Endothelial cell of umbilical vein (primary cell): ENCODE data around the gene ADRM1. TPM values are rescaled to one million over a fixed set of nuclear protein-coding genes. Genes with fewer than 3 reads are reported as not detected.

Experiments
- BruUV-seq: library from RNA; stranded (reverse); fragments of 400-500 nt; replicated peaks from 2 replicates; lab custom pipeline; 2021; lab: Mats Ljungman, UMichigan
- CTCF ChIA-PET: fragments of 300-600, 350-600 bp; sonication (Branson Sonifier 250); formaldehyde crosslinking; loops from one replicate; lab custom pipeline; 2021; ENCODE audit warnings: antibody characterized with exemption, inconsistent platforms; lab: Charles Lee
- POLR2A ChIA-PET: fragments of 300-600, 350-600 bp; sonication (Branson Sonifier 250); formaldehyde crosslinking; loops from one replicate; lab custom pipeline; 2021; ENCODE audit warnings: antibody characterized with exemption, inconsistent platforms; lab: Charles Lee
- DNase-seq: peaks from one replicate; pipeline ENCODE4 v3.0.0-alpha.2; 2011; ENCODE audit warnings: low read depth, low spot score
- FAIRE-seq: peaks from 2 replicates; lab custom pipeline; 2011; peaks lifted over from hg19 to GRCh38; lab: Jason Lieb, UNC
- H2AFZ ChIP-seq: 2 replicates; pipeline ENCODE4 v1.6.0; 2012; ENCODE audit warnings: low read depth, low read length, control low read depth, inconsistent platforms
- H3K27ac ChIP-seq: 2 replicates; pipeline ENCODE4 v1.5.1; 2011; ENCODE audit warnings: low read depth, mild to moderate bottlenecking, control low read depth, low read length, moderate library complexity; ENCODE audit not compliant: insufficient read depth
- H3K27me3 ChIP-seq, 2 experiments: 2 replicates each; pipeline versions ENCODE4 v1.6.0 to v1.6.1; 2011; ENCODE audit warnings: low read length in 2 of 2, mixed read lengths in 1 of 2; ENCODE audit not compliant: control insufficient read depth in 2 of 2, insufficient read depth in 2 of 2
- H3K36me3 ChIP-seq, 2 experiments: 2 replicates in 1 of 2; 3 replicates in 1 of 2; pipeline ENCODE4 v1.5.1; 2011; ENCODE audit warnings: low read length in 2 of 2, mild to moderate bottlenecking in 1 of 2, moderate library complexity in 1 of 2; ENCODE audit not compliant: control insufficient read depth in 2 of 2, insufficient read depth in 2 of 2; ENCODE audit errors: extremely low read depth in 1 of 2
- H3K4me1 ChIP-seq: 3 replicates; pipeline ENCODE4 v1.5.1; 2011; ENCODE audit warnings: mild to moderate bottlenecking, low read length; ENCODE audit not compliant: control insufficient read depth, insufficient read depth; ENCODE audit errors: extremely low read depth
- H3K4me2 ChIP-seq: 2 replicates; pipeline ENCODE4 v1.6.1; 2011; ENCODE audit warnings: low read length, control low read depth, mixed read lengths; ENCODE audit not compliant: insufficient read depth
- H3K4me3 ChIP-seq, 3 experiments: fragments of 200-600 bp in 1 of 3; sonication (generic), shearing (Covaris generic) in 1 of 3; replicated peaks in 1 of 3; 2 replicates each; pipeline ENCODE4 v1.5.1; 2011 to 2016; ENCODE audit warnings: control low read depth in 3 of 3, low read length in 3 of 3, mild to moderate bottlenecking in 2 of 3, inconsistent platforms in 1 of 3, low read depth in 1 of 3, moderate library complexity in 1 of 3; ENCODE audit not compliant: insufficient read depth in 1 of 3
- H3K79me2 ChIP-seq: 2 replicates; pipeline ENCODE4 v1.6.0; 2012; ENCODE audit warnings: low read length, inconsistent platforms; ENCODE audit not compliant: control insufficient read depth, insufficient read depth
- H3K9ac ChIP-seq: replicated peaks from 2 replicates; pipeline ENCODE3; 2011; ENCODE audit warnings: low read length, control low read depth; ENCODE audit not compliant: insufficient read depth; ENCODE audit errors: extremely low read depth
- H3K9me1 ChIP-seq: replicated peaks from 3 replicates; pipeline ENCODE4 v1.6.0; 2011; ENCODE audit warnings: mild to moderate bottlenecking, low read length; ENCODE audit not compliant: control insufficient read depth, insufficient read depth; ENCODE audit errors: extremely low read depth
- H3K9me3 ChIP-seq: replicated peaks from 2 replicates; pipeline ENCODE4 v1.5.1; 2012; ENCODE audit warnings: low read length, inconsistent platforms; ENCODE audit not compliant: control insufficient read depth, insufficient read depth
- H4K20me1 ChIP-seq: replicated peaks from 2 replicates; pipeline ENCODE3; 2011; ENCODE audit warnings: mild to moderate bottlenecking, low read length; ENCODE audit not compliant: control insufficient read depth, insufficient read depth; ENCODE audit errors: extremely low read depth
- CTCF ChIP-seq, 2 donors: IDR thresholded peaks; 1 replicate in 1 of 2; 2 replicates in 1 of 2; pipeline ENCODE4 v1.5.1; 2011; ENCODE audit warnings: low read length in 2 of 2, mild to moderate bottlenecking in 2 of 2, moderate library complexity in 2 of 2, control low read depth in 1 of 2, inconsistent platforms in 1 of 2, low read depth in 1 of 2; ENCODE audit not compliant: insufficient read depth in 1 of 2; ENCODE audit errors: extremely low read depth in 1 of 2
- EZH2 ChIP-seq: IDR thresholded peaks from 2 replicates; pipeline ENCODE4 v1.6.1; 2012; ENCODE audit warnings: borderline replicate concordance, low read depth, mild to moderate bottlenecking, moderate library complexity, low read length, inconsistent platforms; ENCODE audit not compliant: severe bottlenecking
- FOS ChIP-seq: IDR thresholded peaks from 2 replicates; pipeline ENCODE4 v1.6.1; 2011; ENCODE audit warnings: mild to moderate bottlenecking, low read length, moderate library complexity, borderline replicate concordance; ENCODE audit not compliant: insufficient read depth
- GATA2 ChIP-seq: IDR thresholded peaks from 2 replicates; pipeline ENCODE4 v1.7.0; 2011; ENCODE audit warnings: low read depth, mild to moderate bottlenecking, moderate library complexity, mixed read lengths, low read length; ENCODE audit not compliant: insufficient read length, insufficient read depth
- JUN ChIP-seq: IDR thresholded peaks from 2 replicates; pipeline ENCODE4 v1.6.1; 2011; ENCODE audit warnings: borderline replicate concordance, low read depth; ENCODE audit not compliant: insufficient read length, insufficient read depth
- MAX ChIP-seq: IDR thresholded peaks from 2 replicates; pipeline ENCODE4 v1.6.1; 2011; ENCODE audit not compliant: insufficient read depth, insufficient read length
- MYC ChIP-seq: IDR thresholded peaks from one replicate; pipeline ENCODE4 v1.6.1; 2011; ENCODE audit warnings: mild to moderate bottlenecking, low read depth, low read length
- POLR2A ChIP-seq: IDR thresholded peaks from 2 replicates; pipeline ENCODE4 v1.6.1; 2012; ENCODE audit warnings: low read depth, mild to moderate bottlenecking, control low read depth, low read length
- POLR2AphosphoS5 ChIP-seq: IDR thresholded peaks from 2 replicates; pipeline ENCODE4 v1.6.1; 2012; ENCODE audit warnings: low read depth, mild to moderate bottlenecking, control low read depth, low read length, moderate library complexity; ENCODE audit not compliant: insufficient read depth
- dilution Hi-C: fragments of 300-500 bp; cut with MboI; formaldehyde crosslinking; loops from one replicate; pipeline ENCODE4 v1.15.0; 2019; ENCODE audit warnings: low sequenced_read_pairs; ENCODE audit not compliant: extremely low pct_ligation_motif_present
- intact Hi-C: fragments of 100-400 bp; cut with micrococcal nuclease; formaldehyde crosslinking; loops from one replicate; pipeline ENCODE4 v1.10.0; 2022
- polyA plus RNA-seq, 4 experiments: library from polyadenylated mRNA; depleted of rRNA in 3 of 4; stranded (reverse) in 3 of 4; unstranded in 1 of 4; fragments of >200 nt; gene quantifications; 2 replicates each; pipeline versions ENCODE4 v1.2.1 to v1.2.3, GENCODE V29; 2011 to 2012; ENCODE audit warnings: missing spikeins in 1 of 4
- total RNA-seq: library from RNA; stranded (reverse); gene quantifications from 2 replicates; pipeline ENCODE4 v1.2.3, GENCODE V29; 2021

ADRM1 gene
- total and polyA plus RNA-seq, 2 donors (not counting 3 experiments of a cell fraction or from before 2014, with no cell fraction given), result 154 to 179 TPM

- Histone ChIP-seq H3K36me3 (peaks cover 17 to 41% of the 10 kb centered on the region in 2 experiments), H4K20me1 (no peaks in the 10 kb centered on the region), H3K27ac (no peak overlapping the region), H3K9me1 (no peaks in the 10 kb centered on the region), H3K4me3 (no peak overlapping the region), H3K9ac (no peak overlapping the region), H3K4me1 (no peaks in the 10 kb centered on the region), H3K4me2 (no peak overlapping the region), H2AFZ (no peak overlapping the region), H3K79me2 (peaks cover 4% of the 10 kb centered on the region), H3K27me3 (no peaks in the 10 kb centered on the region), H3K9me3 (no peaks in the 10 kb centered on the region)
- no TSS peak for BruUV-seq
- FAIRE-seq (no peak), DNase-seq (no peak)
- intact Hi-C loops (loop anchor here (5.0 kb wide), 1 partner anchor 37 kb away; no protein-coding TSS in a partner anchor), dilution Hi-C loops (no loop called here)
- CTCF ChIA-PET, result interaction anchor here (2.8 kb wide), 1 partner anchor 48 kb away, joined by 8 read pairs; no protein-coding TSS in a partner anchor
- no peak for TF ChIP-seq FOS
- TF ChIP-seq MAX, result no peak
- POLR2A ChIA-PET, result no interaction called here
These were observed 18.0 kb downstream of the ADRM1 start for GRCh38 chr20:62320581-62321354.

- DNase-seq (no peak), FAIRE-seq (no peak)
- H3K27me3 ChIP-seq, result no peaks in the 10 kb centered on the region
- H3K4me3 ChIP-seq, result no peak overlapping the region
- ChIA-PET CTCF (no interaction called here), POLR2A (no interaction called here)
- H3K9ac ChIP-seq, result no peak overlapping the region
- intact Hi-C loops, result loop anchor here (5.0 kb wide), 1 partner anchor 36 kb away; no protein-coding TSS in a partner anchor
- no peaks in the 10 kb centered on the region for H3K9me3 ChIP-seq
- no peak for TF ChIP-seq POLR2A
- no peak for TF ChIP-seq FOS
- no peak for TF ChIP-seq POLR2AphosphoS5
- TF ChIP-seq MYC, result no peak
- TF ChIP-seq JUN, result no peak
- no peak for TF ChIP-seq CTCF (IDR thresholded peaks at IDR 0.05; ENCODE audit: extremely low read depth in 1 of 2, insufficient read depth in 1 of 2, low read depth in 1 of 2, low read length in 2 of 2)
- no peak for TF ChIP-seq GATA2
- no peak for TF ChIP-seq MAX
- TF ChIP-seq EZH2, result no peak
- H4K20me1 ChIP-seq, result no peaks in the 10 kb centered on the region
- H3K27ac ChIP-seq, result no peak overlapping the region
- H3K9me1 ChIP-seq, result no peaks in the 10 kb centered on the region
- H3K4me2 ChIP-seq, result no peak overlapping the region
- no TSS peak for BruUV-seq
- peaks cover 18 to 37% of the 10 kb centered on the region in 2 experiments for H3K36me3 ChIP-seq
- H3K79me2 ChIP-seq, result peaks cover 4% of the 10 kb centered on the region
- H3K4me1 ChIP-seq, result no peaks in the 10 kb centered on the region
- no peak overlapping the region for H2AFZ ChIP-seq
- dilution Hi-C loops, result no loop called here
These were observed 18.7 kb downstream of the ADRM1 start for GRCh38 chr20:62321521-62321948.
